Fibroblast of lung (primary cell): ENCODE results near the gene CRBN.

ENCODE experiments used
- CTCF ChIP-seq, 2 donors: IDR thresholded peaks in 1 of 2; conservative IDR thresholded peaks in 1 of 2; 1 replicate in 1 of 2; 2 replicates in 1 of 2; pipeline ENCODE4 v1.5.1; 2011 to 2012; ENCODE audit warnings: low read length in 2 of 2, control low read depth in 1 of 2, inconsistent platforms in 1 of 2, low read depth in 1 of 2, mild to moderate bottlenecking in 1 of 2
- EZH2 ChIP-seq: IDR thresholded peaks from 2 replicates; pipeline ENCODE4 v1.5.1; 2012; ENCODE audit warnings: low read length, control low read depth, mild to moderate bottlenecking; ENCODE audit errors: missing control alignments

- TF ChIP-seq CTCF (conservative IDR thresholded peaks at IDR 0.05 in 1 of 2, IDR thresholded peaks at IDR 0.05 in 1 of 2; ENCODE audit: low read depth in 1 of 2, low read length in 2 of 2) (no peak), EZH2 (no peak)
These were observed 60.1 kb downstream of the CRBN start for GRCh38 chr3:3119393-3119851.
